ENCODE measurements around the gene NPFFR1. TPM values are rescaled to one million over a fixed set of nuclear protein-coding genes. Genes with fewer than 3 reads are reported as not detected.
"Not testable (repeated sequence)": the region's sequence is repeated elsewhere in the genome, so short reads cannot be mapped to it uniquely, and the experiment has no call there.

Gene NPFFR1
- total RNA-seq, 1 donor from 2014 or later: not detected

- ATAC-seq (ENCODE audit: low read depth) (no peak), DNase-seq (no peak)
- H3K9me3 Mint-ChIP-seq: no peaks in the 10 kb centered on the region
- H3K27me3 Mint-ChIP-seq: no peaks in the 10 kb centered on the region
- ChIA-PET POLR2A (interaction anchor here (0.5 to 3.1 kb wide), 8 partner anchors 44 to 172 kb away, joined by 3 to 17 read pairs (median 9); partner anchors contain the start of genes EIF4EBP2, SAR1A and TYSND1), CTCF (interaction anchor here (1.2 to 4.1 kb wide), 4 partner anchors 10 to 135 kb away, joined by 4 to 51 read pairs (median 18); no protein-coding TSS in a partner anchor)
- H3K36me3 Mint-ChIP-seq (ENCODE audit: low read depth): peaks cover 20% of the 10 kb centered on the region
- H3K4me3 Mint-ChIP-seq: peak overlapping the region; percentile 92
- no peak for TF ChIP-seq CTCF (IDR thresholded peaks at IDR 0.05)
- H3K27ac Mint-ChIP-seq: peak overlapping the region; percentile 37
- H3K4me1 Mint-ChIP-seq: peaks cover 17% of the 10 kb centered on the region
- intact Hi-C loops (cut with micrococcal nuclease): loop anchor here (2.0 to 5.0 kb wide), 4 partner anchors 132 to 825 kb away; partner anchors contain the start of genes PCBD1 and SGPL1
Observed at GRCh38 chr10:70232155-70232858, 51.5 kb downstream of the NPFFR1 start.

GRCh38 chr10:70228491-70228890, 55.3 kb downstream of the NPFFR1 start:
- no peak for ATAC-seq (ENCODE audit: low read depth)
- intact Hi-C loops (cut with micrococcal nuclease): no loop called here
- no peaks in the 10 kb centered on the region for H3K9me3 Mint-ChIP-seq
- H3K36me3 Mint-ChIP-seq (ENCODE audit: low read depth): peaks cover 28% of the 10 kb centered on the region
- CTCF ChIA-PET: interaction anchor here (14.4 kb wide), 1 partner anchor 137 kb away, joined by 373 read pairs; no protein-coding TSS in a partner anchor
- H3K27ac Mint-ChIP-seq: no peak overlapping the region
- no peak overlapping the region for H3K4me3 Mint-ChIP-seq
- H3K4me1 Mint-ChIP-seq: peaks cover 15% of the 10 kb centered on the region
- H3K27me3 Mint-ChIP-seq: no peaks in the 10 kb centered on the region
- DNase-seq: no peak
- POLR2A ChIA-PET: no interaction called here
- TF ChIP-seq CTCF (IDR thresholded peaks at IDR 0.05): no peak

- no peak for DNase-seq
- H3K27ac Mint-ChIP-seq: no peak overlapping the region
- no peak for ATAC-seq (ENCODE audit: low read depth)
- peaks cover 30% of the 10 kb centered on the region for H3K36me3 Mint-ChIP-seq (ENCODE audit: low read depth)
- no peaks in the 10 kb centered on the region for H3K27me3 Mint-ChIP-seq
- H3K9me3 Mint-ChIP-seq: no peaks in the 10 kb centered on the region
- no peak for TF ChIP-seq CTCF (IDR thresholded peaks at IDR 0.05)
- intact Hi-C loops (cut with micrococcal nuclease): no loop called here
- CTCF ChIA-PET: interaction anchor here (14.4 kb wide), 1 partner anchor 138 kb away, joined by 373 read pairs; no protein-coding TSS in a partner anchor
- POLR2A ChIA-PET: interaction anchor here (0.5 to 0.6 kb wide), 2 partner anchors 23 to 146 kb away, joined by 4 read pairs; no protein-coding TSS in a partner anchor
- no peak overlapping the region for H3K4me3 Mint-ChIP-seq
- H3K4me1 Mint-ChIP-seq: peaks cover 16% of the 10 kb centered on the region
Observed at GRCh38 chr10:70227548-70228320, 56.1 kb downstream of the NPFFR1 start.

GRCh38 chr10:70223728-70224127, 60.1 kb downstream of the NPFFR1 start:
- peaks cover 17% of the 10 kb centered on the region for H3K4me1 Mint-ChIP-seq
- ChIA-PET POLR2A (interaction anchor here (0.7 to 3.2 kb wide), 2 partner anchors 46 to 140 kb away, joined by 7 to 26 read pairs; no protein-coding TSS in a partner anchor), CTCF (interaction anchor here (1.0 to 14.4 kb wide), 5 partner anchors 9 to 142 kb away, joined by 3 to 373 read pairs (median 38); partner anchors contain the start of gene PPA1)
- ATAC-seq (ENCODE audit: low read depth) (no peak), DNase-seq (no peak)
- no peaks in the 10 kb centered on the region for H3K27me3 Mint-ChIP-seq
- no peaks in the 10 kb centered on the region for H3K9me3 Mint-ChIP-seq
- no peak for TF ChIP-seq CTCF (IDR thresholded peaks at IDR 0.05)
- intact Hi-C loops (cut with micrococcal nuclease): loop anchor here (5.0 kb wide), 2 partner anchors 319 to 659 kb away; no protein-coding TSS in a partner anchor
- H3K27ac Mint-ChIP-seq: no peak overlapping the region
- no peak overlapping the region for H3K4me3 Mint-ChIP-seq
- H3K36me3 Mint-ChIP-seq (ENCODE audit: low read depth): peaks cover 20% of the 10 kb centered on the region

- Mint-ChIP-seq H3K4me1 (peaks cover 17% of the 10 kb centered on the region), H3K36me3 (ENCODE audit: low read depth) (peaks cover 21% of the 10 kb centered on the region)
- not testable (repeated sequence) for H3K27ac Mint-ChIP-seq; H3K4me3 Mint-ChIP-seq; H3K9me3 Mint-ChIP-seq; ATAC-seq (ENCODE audit: low read depth); H3K27me3 Mint-ChIP-seq; DNase-seq
- POLR2A ChIA-PET: interaction anchor here (0.6 to 3.2 kb wide), 3 partner anchors 13 to 158 kb away, joined by 3 to 26 read pairs (median 4); no protein-coding TSS in a partner anchor
- intact Hi-C loops (cut with micrococcal nuclease): loop anchor here (5.0 kb wide), 2 partner anchors 319 to 659 kb away; no protein-coding TSS in a partner anchor
- CTCF ChIA-PET: interaction anchor here (0.6 to 14.4 kb wide), 10 partner anchors 10 to 238 kb away, joined by 3 to 373 read pairs (median 17); partner anchors contain the start of genes PPA1 and TYSND1
Observed at GRCh38 chr10:70222811-70223447, 60.9 kb downstream of the NPFFR1 start.
